NCI-H82 treated with DMSO at 0.1 percent for 48 hours (cell line): ENCODE results near the gene TRIM54.
"Not testable (repeated sequence)": the region's sequence is repeated elsewhere in the genome, so short reads cannot be mapped to it uniquely, and the experiment has no call there.

Experiments
- DNase-seq: peaks from one replicate; lab custom pipeline; 2025; ENCODE audit not compliant: unreplicated experiment; lab: John Stamatoyannopoulos, UW

The TRIM54 gene

GRCh38 chr2:27309651-27310050 lies 27.4 kb downstream of the TRIM54 start:
- DNase-seq: no peak

- no peak for DNase-seq
Observed at GRCh38 chr2:27312152-27312551, 29.9 kb downstream of the TRIM54 start.

GRCh38 chr2:27313882-27314645 lies 31.8 kb downstream of the TRIM54 start:
- no peak for DNase-seq

- DNase-seq: no peak
Observed at GRCh38 chr2:27314709-27315108, 32.5 kb downstream of the TRIM54 start.

GRCh38 chr2:27315122-27315521 lies 32.9 kb downstream of the TRIM54 start:
- no peak for DNase-seq

- DNase-seq: no peak
Observed at GRCh38 chr2:27316655-27317412, 34.6 kb downstream of the TRIM54 start.

- DNase-seq: not testable (repeated sequence)
Observed at GRCh38 chr2:27319839-27320238, 37.6 kb downstream of the TRIM54 start.

GRCh38 chr2:27320958-27321543 lies 38.8 kb downstream of the TRIM54 start:
- DNase-seq: no peak

GRCh38 chr2:27322301-27322765 lies 40.1 kb downstream of the TRIM54 start:
- no peak for DNase-seq

- peak; percentile 66 for DNase-seq
Observed at GRCh38 chr2:27322766-27323595, 40.8 kb downstream of the TRIM54 start, which contains the start of gene MPV17. TSS of gene MPV17 (minus strand) at chr2:27323097. CDS start at chr2:27322517, 580 bp downstream.

- no peak for DNase-seq
Observed at GRCh38 chr2:27323596-27324285, 41.5 kb downstream of the TRIM54 start.

- DNase-seq: no peak
Observed at GRCh38 chr2:27324720-27325119, 42.5 kb downstream of the TRIM54 start.

- DNase-seq: no peak
Observed at GRCh38 chr2:27335311-27335710, 53.1 kb downstream of the TRIM54 start.

- no peak for DNase-seq
Observed at GRCh38 chr2:27336173-27336572, 53.9 kb downstream of the TRIM54 start.

- no peak for DNase-seq
Observed at GRCh38 chr2:27347641-27348040, 65.4 kb downstream of the TRIM54 start.

- no peak for DNase-seq
Observed at GRCh38 chr2:27350106-27350693, 68.0 kb downstream of the TRIM54 start.

- DNase-seq: no peak
Observed at GRCh38 chr2:27351802-27352598, 69.8 kb downstream of the TRIM54 start.

GRCh38 chr2:27353386-27353761 lies 71.1 kb downstream of the TRIM54 start:
- DNase-seq: not testable (repeated sequence)
